Measurements from ENCODE around the gene PGAM5.

The PGAM5 gene

GRCh38 chr12:132710405-132711079 lies at the start of gene PGAM5:
TSS of gene PGAM5 (plus strand) at chr12:132710842. CDS start at chr12:132710877, 35 bp downstream.
- in situ Hi-C loops (cut with HindIII; ENCODE audit: low pct_ligation_motif_present, low pct_unique_long_range_greater_than_20kb, low sequenced_read_pairs) = no loop called here
- DNase-seq = peak; percentile 96

GRCh38 chr12:132660996-132661395 lies 49.6 kb upstream of the PGAM5 start:
- DNase-seq = no peak
- in situ Hi-C loops (cut with HindIII; ENCODE audit: low pct_ligation_motif_present, low pct_unique_long_range_greater_than_20kb, low sequenced_read_pairs) = no loop called here

GRCh38 chr12:132661972-132662371 lies 48.7 kb upstream of the PGAM5 start:
- in situ Hi-C loops (cut with HindIII; ENCODE audit: low pct_ligation_motif_present, low pct_unique_long_range_greater_than_20kb, low sequenced_read_pairs) = no loop called here
- no peak for DNase-seq

GRCh38 chr12:132662901-132663755 lies 47.5 kb upstream of the PGAM5 start:
- in situ Hi-C loops (cut with HindIII; ENCODE audit: low pct_ligation_motif_present, low pct_unique_long_range_greater_than_20kb, low sequenced_read_pairs) = no loop called here
- DNase-seq = no peak

GRCh38 chr12:132664206-132665148 lies 46.2 kb upstream of the PGAM5 start:
- DNase-seq = no peak
- in situ Hi-C loops (cut with HindIII; ENCODE audit: low pct_ligation_motif_present, low pct_unique_long_range_greater_than_20kb, low sequenced_read_pairs) = no loop called here

GRCh38 chr12:132665149-132665491 lies 45.5 kb upstream of the PGAM5 start:
- in situ Hi-C loops (cut with HindIII; ENCODE audit: low pct_ligation_motif_present, low pct_unique_long_range_greater_than_20kb, low sequenced_read_pairs) = no loop called here
- no peak for DNase-seq

- no peak for DNase-seq
- in situ Hi-C loops (cut with HindIII; ENCODE audit: low pct_ligation_motif_present, low pct_unique_long_range_greater_than_20kb, low sequenced_read_pairs) = no loop called here
These were observed 44.8 kb upstream of the PGAM5 start for GRCh38 chr12:132665794-132666193.

- DNase-seq = no peak
- in situ Hi-C loops (cut with HindIII; ENCODE audit: low pct_ligation_motif_present, low pct_unique_long_range_greater_than_20kb, low sequenced_read_pairs) = no loop called here
These were observed 42.2 kb upstream of the PGAM5 start for GRCh38 chr12:132668191-132669088.

GRCh38 chr12:132669166-132669879 lies 41.3 kb upstream of the PGAM5 start:
- in situ Hi-C loops (cut with HindIII; ENCODE audit: low pct_ligation_motif_present, low pct_unique_long_range_greater_than_20kb, low sequenced_read_pairs) = no loop called here
- DNase-seq = no peak

GRCh38 chr12:132672116-132672515 lies 38.5 kb upstream of the PGAM5 start:
- in situ Hi-C loops (cut with HindIII; ENCODE audit: low pct_ligation_motif_present, low pct_unique_long_range_greater_than_20kb, low sequenced_read_pairs) = no loop called here
- DNase-seq = no peak

GRCh38 chr12:132672678-132673077 lies 38.0 kb upstream of the PGAM5 start:
- in situ Hi-C loops (cut with HindIII; ENCODE audit: low pct_ligation_motif_present, low pct_unique_long_range_greater_than_20kb, low sequenced_read_pairs) = no loop called here

GRCh38 chr12:132673288-132674179 lies 37.1 kb upstream of the PGAM5 start:
- in situ Hi-C loops (cut with HindIII; ENCODE audit: low pct_ligation_motif_present, low pct_unique_long_range_greater_than_20kb, low sequenced_read_pairs) = no loop called here
- no peak for DNase-seq

More at GRCh38 chr12:132672678-132673077, 38.0 kb upstream of the PGAM5 start:
- no peak for DNase-seq

- DNase-seq = no peak
- in situ Hi-C loops (cut with HindIII; ENCODE audit: low pct_ligation_motif_present, low pct_unique_long_range_greater_than_20kb, low sequenced_read_pairs) = no loop called here
These were observed 36.1 kb upstream of the PGAM5 start for GRCh38 chr12:132674561-132674960.

- no peak for DNase-seq
- in situ Hi-C loops (cut with HindIII; ENCODE audit: low pct_ligation_motif_present, low pct_unique_long_range_greater_than_20kb, low sequenced_read_pairs) = no loop called here
These were observed 34.7 kb upstream of the PGAM5 start for GRCh38 chr12:132675757-132676432.

GRCh38 chr12:132677492-132677891 lies 33.1 kb upstream of the PGAM5 start:
- in situ Hi-C loops (cut with HindIII; ENCODE audit: low pct_ligation_motif_present, low pct_unique_long_range_greater_than_20kb, low sequenced_read_pairs) = no loop called here
- DNase-seq = no peak

- in situ Hi-C loops (cut with HindIII; ENCODE audit: low pct_ligation_motif_present, low pct_unique_long_range_greater_than_20kb, low sequenced_read_pairs) = no loop called here
- no peak for DNase-seq
These were observed 25.2 kb upstream of the PGAM5 start for GRCh38 chr12:132685400-132685799.
